ENCODE measurements around the gene GNAZ. TPM values are rescaled to one million over a fixed set of nuclear protein-coding genes. Genes with fewer than 3 reads are reported as not detected.

The GNAZ gene
- total and polyA plus RNA-seq, 3 donors from 2014 or later, result 13.7 to 20.2 (median 15.1) TPM

DNA sequence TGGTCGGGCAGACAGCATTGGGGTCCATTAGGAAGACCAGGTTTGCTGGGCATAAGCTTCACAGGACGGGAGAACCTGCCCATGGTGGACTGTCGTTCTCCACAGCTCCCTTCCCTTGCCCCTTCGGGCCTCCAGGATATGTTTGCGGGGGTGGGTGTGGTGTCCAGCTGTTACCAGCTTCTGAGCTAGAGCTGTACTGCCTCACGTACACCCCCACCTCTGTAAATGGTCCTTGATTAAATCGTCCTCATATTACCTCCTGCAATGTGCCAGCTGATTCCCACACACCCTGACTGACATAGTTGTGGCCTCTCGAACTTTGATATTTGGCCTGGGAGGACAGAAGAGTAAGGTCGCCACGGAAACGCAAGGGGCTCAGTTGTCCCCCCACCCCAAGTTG, 93.8 kb downstream of the GNAZ start:
- H3K9me3 ChIP-seq, result no peaks in the 10 kb centered on the region
- DNase-seq, result no peak
- H3K27me3 ChIP-seq, result no peaks in the 10 kb centered on the region
- H3K4me1 ChIP-seq, result peaks cover 7% of the 10 kb centered on the region
- intact Hi-C loops (cut with DNase I; ENCODE audit: low total_unique reads), result no loop called here
- no peaks in the 10 kb centered on the region for H3K36me3 ChIP-seq (ENCODE audit: low read depth, missing control alignments)
- no peak for TF ChIP-seq POLR2A (IDR thresholded peaks at IDR 0.05)
- TF ChIP-seq, protein P1, sequence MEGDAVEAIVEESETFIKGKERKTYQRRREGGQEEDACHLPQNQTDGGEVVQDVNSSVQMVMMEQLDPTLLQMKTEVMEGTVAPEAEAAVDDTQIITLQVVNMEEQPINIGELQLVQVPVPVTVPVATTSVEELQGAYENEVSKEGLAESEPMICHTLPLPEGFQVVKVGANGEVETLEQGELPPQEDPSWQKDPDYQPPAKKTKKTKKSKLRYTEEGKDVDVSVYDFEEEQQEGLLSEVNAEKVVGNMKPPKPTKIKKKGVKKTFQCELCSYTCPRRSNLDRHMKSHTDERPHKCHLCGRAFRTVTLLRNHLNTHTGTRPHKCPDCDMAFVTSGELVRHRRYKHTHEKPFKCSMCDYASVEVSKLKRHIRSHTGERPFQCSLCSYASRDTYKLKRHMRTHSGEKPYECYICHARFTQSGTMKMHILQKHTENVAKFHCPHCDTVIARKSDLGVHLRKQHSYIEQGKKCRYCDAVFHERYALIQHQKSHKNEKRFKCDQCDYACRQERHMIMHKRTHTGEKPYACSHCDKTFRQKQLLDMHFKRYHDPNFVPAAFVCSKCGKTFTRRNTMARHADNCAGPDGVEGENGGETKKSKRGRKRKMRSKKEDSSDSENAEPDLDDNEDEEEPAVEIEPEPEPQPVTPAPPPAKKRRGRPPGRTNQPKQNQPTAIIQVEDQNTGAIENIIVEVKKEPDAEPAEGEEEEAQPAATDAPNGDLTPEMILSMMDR (IDR thresholded peaks at IDR 0.05), result no peak
- no peak overlapping the region for H3K4me3 ChIP-seq
- H3K27ac ChIP-seq, result no peak overlapping the region
- WGBS, 2 donors, result 56% methylated on average over 10 to 11 of the region's 11 CpGs

DNA sequence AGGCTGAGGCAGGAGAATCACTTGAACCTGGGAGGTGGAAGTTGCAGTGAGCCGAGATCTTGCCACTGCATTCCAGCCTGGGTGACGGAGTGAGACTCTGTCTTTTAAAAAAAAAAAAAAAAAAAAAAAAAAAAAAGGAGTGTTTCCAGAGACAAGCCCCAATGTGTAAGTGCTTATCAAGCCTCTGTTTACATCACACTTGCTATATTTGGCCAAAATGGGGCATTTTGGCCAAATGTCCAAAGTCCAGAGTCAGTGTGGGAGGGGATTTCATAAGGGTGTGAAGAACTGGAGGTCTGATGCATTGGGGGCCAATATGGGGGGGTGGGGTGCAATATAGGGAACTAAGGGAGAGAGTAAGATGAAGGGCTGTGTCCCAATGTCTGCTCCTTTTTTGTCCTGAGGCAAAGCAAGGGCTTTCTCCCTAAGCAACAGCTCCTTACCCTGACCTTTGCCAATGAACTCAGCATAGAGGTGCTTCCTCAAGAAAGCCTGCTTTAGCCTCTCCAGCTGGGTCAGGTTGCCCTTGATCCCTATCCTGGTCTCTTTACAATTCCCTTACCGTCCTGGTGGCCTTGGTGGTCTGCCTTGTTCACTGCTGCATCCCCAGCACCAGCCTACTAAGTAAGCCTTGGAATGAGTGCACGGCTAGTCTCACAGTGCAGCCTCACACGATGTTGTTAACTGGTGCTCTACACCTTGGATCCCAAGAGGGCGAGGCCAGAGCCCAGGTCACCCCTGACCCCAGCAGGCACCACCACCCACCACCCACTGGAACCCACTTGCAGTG, 95.9 kb downstream of the GNAZ start:
- no peak for TF ChIP-seq POLR2A (IDR thresholded peaks at IDR 0.05)
- TF ChIP-seq, protein P1 (IDR thresholded peaks at IDR 0.05), result no peak
- no peak for DNase-seq
- no peaks in the 10 kb centered on the region for H3K9me3 ChIP-seq
- H3K36me3 ChIP-seq (ENCODE audit: low read depth, missing control alignments), result no peaks in the 10 kb centered on the region
- H3K27me3 ChIP-seq, result no peaks in the 10 kb centered on the region
- H3K4me3 ChIP-seq, result no peak overlapping the region
- H3K4me1 ChIP-seq, result peaks cover 7% of the 10 kb centered on the region
- intact Hi-C loops (cut with DNase I; ENCODE audit: low total_unique reads), result no loop called here
- 78 to 89% methylated on average over 5 to 6 of the region's 6 CpGs for WGBS, 2 donors
- no peak overlapping the region for H3K27ac ChIP-seq

DNA sequence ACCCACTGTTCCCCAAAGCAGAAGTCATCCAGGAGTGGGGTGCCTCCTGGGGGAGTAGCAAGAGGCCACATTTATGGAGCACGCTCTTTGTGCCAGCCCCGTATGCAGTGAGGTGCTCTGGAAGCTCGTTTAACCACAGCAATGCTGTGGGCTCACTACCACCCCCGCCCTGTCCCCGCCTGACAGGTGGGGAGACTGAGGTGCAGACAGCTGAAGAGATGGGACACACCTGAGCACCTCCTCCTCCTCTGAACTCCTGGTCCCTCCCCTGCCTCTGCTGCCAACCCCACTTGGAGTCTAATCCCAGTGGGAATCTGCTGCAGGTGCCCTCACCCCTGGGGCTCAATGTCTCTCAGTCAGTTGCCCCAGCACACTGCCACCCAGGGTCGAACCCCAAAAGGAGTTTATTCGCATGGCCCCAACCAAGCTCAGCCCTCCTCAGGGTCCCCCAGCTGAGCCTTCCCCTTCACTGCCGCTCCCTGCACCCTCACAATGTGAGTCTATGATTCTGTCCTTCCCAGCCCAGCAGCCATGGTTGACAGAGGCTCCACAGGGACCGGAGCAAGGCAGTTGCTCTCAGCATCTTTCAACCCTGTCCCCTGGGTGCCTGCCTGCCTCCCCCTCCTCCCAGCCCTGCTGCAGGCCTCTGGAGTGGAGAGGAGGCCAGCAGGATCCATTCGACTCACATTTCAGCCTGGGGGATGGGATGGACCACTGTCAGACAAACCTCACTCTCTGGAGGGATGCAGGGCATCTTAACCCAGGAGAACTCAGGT, 96.7 kb downstream of the GNAZ start:
- 83 to 85% methylated on average over 5 to 10 of the region's 10 CpGs for WGBS, 2 donors
- intact Hi-C loops (cut with DNase I; ENCODE audit: low total_unique reads), result no loop called here
- H3K4me1 ChIP-seq, result peaks cover 7% of the 10 kb centered on the region

DNA sequence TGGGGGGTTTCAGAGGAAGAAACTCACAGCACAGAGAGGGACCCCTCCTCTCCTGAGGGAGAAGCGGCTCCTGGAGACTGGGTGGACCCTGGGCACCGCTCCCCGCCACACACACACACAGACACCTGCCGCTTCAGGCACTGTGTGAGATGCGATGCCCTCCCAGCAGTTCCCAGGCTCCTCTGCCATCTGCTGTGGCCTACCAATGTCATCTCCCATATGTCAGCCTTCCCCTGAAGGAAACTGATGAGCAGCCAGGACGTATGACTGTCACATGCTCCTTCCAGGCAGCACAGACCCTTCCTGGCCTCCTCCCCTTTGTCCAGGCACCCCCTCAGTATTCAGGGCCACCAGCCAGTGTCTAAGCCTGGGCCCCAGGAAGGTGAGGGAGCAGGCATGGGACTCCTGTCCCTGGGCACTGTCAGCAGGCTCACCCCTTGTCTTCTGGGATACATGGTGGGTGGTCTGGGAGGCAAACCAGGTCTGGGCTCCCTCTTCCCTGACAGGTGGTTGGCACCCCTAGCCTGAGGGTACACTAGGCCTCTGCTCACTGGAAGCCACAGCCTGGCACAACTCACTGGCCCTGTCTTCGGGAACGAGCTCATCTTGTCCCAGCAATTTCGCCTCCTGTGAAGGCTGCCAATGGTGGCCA, 98.2 kb downstream of the GNAZ start:
- H3K27me3 ChIP-seq, result no peaks in the 10 kb centered on the region
- no peak overlapping the region for H3K4me3 ChIP-seq
- H3K27ac ChIP-seq, result no peak overlapping the region
- intact Hi-C loops (cut with DNase I; ENCODE audit: low total_unique reads), result no loop called here
- TF ChIP-seq POLR2A (IDR thresholded peaks at IDR 0.05), result no peak
- TF ChIP-seq, protein P1 (IDR thresholded peaks at IDR 0.05), result no peak
- peaks cover 7% of the 10 kb centered on the region for H3K4me1 ChIP-seq
- H3K9me3 ChIP-seq, result no peaks in the 10 kb centered on the region
- H3K36me3 ChIP-seq (ENCODE audit: low read depth, missing control alignments), result no peaks in the 10 kb centered on the region
- 93 to 98% methylated on average over 9 of the region's 9 CpGs for WGBS, 2 donors
- DNase-seq, result no peak

More for the DNA sequence above, 96.7 kb downstream of the GNAZ start:
- no peak for DNase-seq
- no peak overlapping the region for H3K27ac ChIP-seq
- no peak for TF ChIP-seq POLR2A (IDR thresholded peaks at IDR 0.05)
- TF ChIP-seq, protein P1 (IDR thresholded peaks at IDR 0.05), result no peak
- no peak overlapping the region for H3K4me3 ChIP-seq
- no peaks in the 10 kb centered on the region for H3K9me3 ChIP-seq
- H3K27me3 ChIP-seq, result no peaks in the 10 kb centered on the region
- H3K36me3 ChIP-seq (ENCODE audit: low read depth, missing control alignments), result no peaks in the 10 kb centered on the region

All from testis (tissue), 3 donors.